Neutrophil (primary cell): ENCODE data around the gene HOXA5.

Experiments
- H3K27ac ChIP-seq: fragments of 200-600 bp; sonication (generic); 2 replicates; pipeline ENCODE4 v1.5.1; 2016; ENCODE audit warnings: mild to moderate bottlenecking, moderate library complexity
- H3K27me3 ChIP-seq: fragments of 200-600 bp; sonication (generic); 2 replicates; pipeline ENCODE4 v1.6.0; 2016; ENCODE audit warnings: mild to moderate bottlenecking
- H3K36me3 ChIP-seq: fragments of 200-600 bp; sonication (generic); 2 replicates; pipeline ENCODE4 v1.5.1; 2017
- H3K4me1 ChIP-seq, 2 experiments: fragments of 200-600 bp in 1 of 2; sonication (generic) in 1 of 2; 1 replicate in 1 of 2; 2 replicates in 1 of 2; pipeline versions ENCODE4 v1.5.1 to v1.6.1; 2013 to 2016; ENCODE audit warnings: low read depth in 1 of 2, low read length in 1 of 2, mild to moderate bottlenecking in 1 of 2, moderate library complexity in 1 of 2; ENCODE audit not compliant: control insufficient read depth in 1 of 2, insufficient read depth in 1 of 2
- H3K4me3 ChIP-seq, 2 experiments: fragments of 200-600 bp in 1 of 2; sonication (generic) in 1 of 2; 1 replicate in 1 of 2; 2 replicates in 1 of 2; pipeline ENCODE4 v1.5.1; 2013 to 2016; ENCODE audit warnings: low read depth in 1 of 2, low read length in 1 of 2, mild to moderate bottlenecking in 1 of 2, moderate library complexity in 1 of 2
- H3K9me3 ChIP-seq: fragments of 200-600 bp; sonication (generic); 2 replicates; pipeline ENCODE4 v1.5.1; 2016
- CTCF ChIP-seq: fragments of 200-600 bp; sonication (generic); IDR thresholded peaks from 2 replicates; pipeline ENCODE4 v1.5.1; 2016; ENCODE audit warnings: antibody characterized with exemption

HOXA5 gene

GRCh38 chr7:27183682-27184336, 40.3 kb upstream of the HOXA5 start:
- H3K9me3 ChIP-seq, result no peaks in the 10 kb centered on the region
- no peak for TF ChIP-seq CTCF
- no peak overlapping the region for H3K27ac ChIP-seq
- H3K36me3 ChIP-seq, result no peaks in the 10 kb centered on the region
- peaks cover 100% of the 10 kb centered on the region for H3K27me3 ChIP-seq
- peak overlapping the region in 1 of 2 experiments; percentile 45 for H3K4me3 ChIP-seq
- peaks cover 42 to 54% of the 10 kb centered on the region in 2 experiments for H3K4me1 ChIP-seq

- Histone ChIP-seq H3K36me3 (no peaks in the 10 kb centered on the region), H3K4me1 (peaks cover 35 to 46% of the 10 kb centered on the region in 2 experiments), H3K27ac (no peak overlapping the region), H3K9me3 (no peaks in the 10 kb centered on the region), H3K27me3 (peaks cover 100% of the 10 kb centered on the region), H3K4me3 (no peak overlapping the region)
- TF ChIP-seq CTCF, result no peak
These were observed 39.6 kb upstream of the HOXA5 start for GRCh38 chr7:27182861-27183681.

- H3K36me3 ChIP-seq, result no peaks in the 10 kb centered on the region
- no peak overlapping the region for H3K27ac ChIP-seq
- H3K4me1 ChIP-seq, result peaks cover 31 to 42% of the 10 kb centered on the region in 2 experiments
- no peaks in the 10 kb centered on the region for H3K9me3 ChIP-seq
- TF ChIP-seq CTCF, result no peak
- no peak overlapping the region for H3K4me3 ChIP-seq
- H3K27me3 ChIP-seq, result peaks cover 100% of the 10 kb centered on the region
These were observed 38.9 kb upstream of the HOXA5 start for GRCh38 chr7:27182285-27182841.

GRCh38 chr7:27181795-27182275, 38.4 kb upstream of the HOXA5 start:
- peaks cover 100% of the 10 kb centered on the region for H3K27me3 ChIP-seq
- TF ChIP-seq CTCF, result no peak
- H3K36me3 ChIP-seq, result no peaks in the 10 kb centered on the region
- H3K4me1 ChIP-seq, result peaks cover 31 to 42% of the 10 kb centered on the region in 2 experiments
- H3K27ac ChIP-seq, result no peak overlapping the region
- H3K4me3 ChIP-seq, result no peak overlapping the region
- H3K9me3 ChIP-seq, result no peaks in the 10 kb centered on the region

GRCh38 chr7:27180431-27181420, 37.2 kb upstream of the HOXA5 start:
- H3K4me1 ChIP-seq, result peaks cover 27 to 36% of the 10 kb centered on the region in 2 experiments
- H3K27ac ChIP-seq, result no peak overlapping the region
- H3K27me3 ChIP-seq, result peaks cover 100% of the 10 kb centered on the region
- TF ChIP-seq CTCF, result no peak
- no peaks in the 10 kb centered on the region for H3K36me3 ChIP-seq
- H3K9me3 ChIP-seq, result no peaks in the 10 kb centered on the region
- no peak overlapping the region for H3K4me3 ChIP-seq
